ENCODE data around the gene PRKACA. TPM values are rescaled to one million over a fixed set of nuclear protein-coding genes. Genes with fewer than 3 reads are reported as not detected.

Gene PRKACA
- total and polyA plus RNA-seq, 2 experiments from 2014 or later, result 5.3 to 37.4 TPM

GRCh38 chr19:14159059-14159458 is 41.5 kb upstream of the PRKACA start:
- WGBS, 2 experiments (ENCODE audit: low coverage in 1 of 2, low lambda C conversion rate in 2 of 2, missing lambda C conversion rate in 2 of 2), result 62 to 77% methylated on average over 11 to 12 of the region's 12 CpGs
- Histone ChIP-seq H3K9me3 (ENCODE audit: low read depth) (no peaks in the 10 kb centered on the region), H4K20me1 (ENCODE audit: insufficient read depth) (no peaks in the 10 kb centered on the region), H3K36me3 (ENCODE audit: low read depth) (no peaks in the 10 kb centered on the region), H3K4me3 (no peak overlapping the region), H3K4me1 (ENCODE audit: insufficient read depth) (no peaks in the 10 kb centered on the region), H3K27ac (no peak overlapping the region), H3K79me2 (ENCODE audit: insufficient read depth) (no peaks in the 10 kb centered on the region), H2AFZ (no peak overlapping the region), H3K4me2 (ENCODE audit: unreplicated experiment) (no peak overlapping the region), H3F3A (ENCODE audit: insufficient read depth) (no peaks in the 10 kb centered on the region), H3K27me3 (replicated peaks; ENCODE audit: insufficient read depth) (no peaks in the 10 kb centered on the region), H3K9ac (no peak overlapping the region), H3K9me2 (ENCODE audit: insufficient read depth) (no peaks in the 10 kb centered on the region)
- no peak for TF ChIP-seq EZH2 (IDR thresholded peaks at IDR 0.05; ENCODE audit: insufficient read depth, poor library complexity, severe bottlenecking)
- no peak for TF ChIP-seq EZH2phosphoT487 (IDR thresholded peaks at IDR 0.05; ENCODE audit: insufficient read depth, low read depth)
- in situ Hi-C loops (cut with MboI), result no loop called here
- no peak for DNase-seq

GRCh38 chr19:14158276-14159023 is 40.9 kb upstream of the PRKACA start:
- no peak overlapping the region for H3K4me3 ChIP-seq
- no peaks in the 10 kb centered on the region for H3K27me3 ChIP-seq (replicated peaks; ENCODE audit: insufficient read depth)
- H3K36me3 ChIP-seq (ENCODE audit: low read depth), result no peaks in the 10 kb centered on the region
- no peaks in the 10 kb centered on the region for H3K9me2 ChIP-seq (ENCODE audit: insufficient read depth)
- H4K20me1 ChIP-seq (ENCODE audit: insufficient read depth), result no peaks in the 10 kb centered on the region
- in situ Hi-C loops (cut with MboI), result no loop called here
- H3K4me1 ChIP-seq (ENCODE audit: insufficient read depth), result no peaks in the 10 kb centered on the region
- H3K4me2 ChIP-seq (ENCODE audit: unreplicated experiment), result no peak overlapping the region
- TF ChIP-seq EZH2phosphoT487 (IDR thresholded peaks at IDR 0.05; ENCODE audit: insufficient read depth, low read depth), result no peak
- no peak for TF ChIP-seq EZH2 (IDR thresholded peaks at IDR 0.05; ENCODE audit: insufficient read depth, poor library complexity, severe bottlenecking)
- no peak overlapping the region for H3K27ac ChIP-seq
- H3K79me2 ChIP-seq (ENCODE audit: insufficient read depth), result no peaks in the 10 kb centered on the region
- no peaks in the 10 kb centered on the region for H3K9me3 ChIP-seq (ENCODE audit: low read depth)
- H2AFZ ChIP-seq, result no peak overlapping the region
- 95% methylated on average over 14 to 16 of the region's 16 CpGs for WGBS, 2 experiments (ENCODE audit: low coverage in 1 of 2, low lambda C conversion rate in 2 of 2, missing lambda C conversion rate in 2 of 2)
- no peaks in the 10 kb centered on the region for H3F3A ChIP-seq (ENCODE audit: insufficient read depth)
- no peak overlapping the region for H3K9ac ChIP-seq
- DNase-seq, result no peak

GRCh38 chr19:14156971-14157717 is 39.6 kb upstream of the PRKACA start:
- no peak overlapping the region for H3K4me3 ChIP-seq
- H3K4me2 ChIP-seq (ENCODE audit: unreplicated experiment), result no peak overlapping the region
- H3F3A ChIP-seq (ENCODE audit: insufficient read depth), result no peaks in the 10 kb centered on the region
- H3K9ac ChIP-seq, result no peak overlapping the region
- no peak overlapping the region for H2AFZ ChIP-seq
- no peaks in the 10 kb centered on the region for H3K9me3 ChIP-seq (ENCODE audit: low read depth)
- H3K4me1 ChIP-seq (ENCODE audit: insufficient read depth), result no peaks in the 10 kb centered on the region
- H3K27me3 ChIP-seq (replicated peaks; ENCODE audit: insufficient read depth), result no peaks in the 10 kb centered on the region
- in situ Hi-C loops (cut with MboI), result no loop called here
- H3K36me3 ChIP-seq (ENCODE audit: low read depth), result no peaks in the 10 kb centered on the region
- no peak overlapping the region for H3K27ac ChIP-seq
- no peaks in the 10 kb centered on the region for H3K9me2 ChIP-seq (ENCODE audit: insufficient read depth)
- DNase-seq, result no peak
- 87 to 89% methylated on average over 21 to 25 of the region's 26 CpGs for WGBS, 2 experiments (ENCODE audit: low coverage in 1 of 2, low lambda C conversion rate in 2 of 2, missing lambda C conversion rate in 2 of 2)
- no peak for TF ChIP-seq EZH2 (IDR thresholded peaks at IDR 0.05; ENCODE audit: insufficient read depth, poor library complexity, severe bottlenecking)
- no peak for TF ChIP-seq EZH2phosphoT487 (IDR thresholded peaks at IDR 0.05; ENCODE audit: insufficient read depth, low read depth)
- no peaks in the 10 kb centered on the region for H4K20me1 ChIP-seq (ENCODE audit: insufficient read depth)
- no peaks in the 10 kb centered on the region for H3K79me2 ChIP-seq (ENCODE audit: insufficient read depth)

- Histone ChIP-seq H3K9me2 (ENCODE audit: insufficient read depth) (no peaks in the 10 kb centered on the region), H3K79me2 (ENCODE audit: insufficient read depth) (no peaks in the 10 kb centered on the region), H4K20me1 (ENCODE audit: insufficient read depth) (no peaks in the 10 kb centered on the region), H3K27me3 (replicated peaks; ENCODE audit: insufficient read depth) (no peaks in the 10 kb centered on the region), H3K9me3 (ENCODE audit: low read depth) (no peaks in the 10 kb centered on the region), H3K27ac (no peak overlapping the region), H2AFZ (no peak overlapping the region), H3K4me2 (ENCODE audit: unreplicated experiment) (no peak overlapping the region), H3F3A (ENCODE audit: insufficient read depth) (no peaks in the 10 kb centered on the region), H3K4me1 (ENCODE audit: insufficient read depth) (no peaks in the 10 kb centered on the region), H3K9ac (no peak overlapping the region), H3K4me3 (no peak overlapping the region), H3K36me3 (ENCODE audit: low read depth) (no peaks in the 10 kb centered on the region)
- no peak for DNase-seq
- 94 to 95% methylated on average over 11 of the region's 12 CpGs for WGBS, 2 experiments (ENCODE audit: low coverage in 1 of 2, low lambda C conversion rate in 2 of 2, missing lambda C conversion rate in 2 of 2)
- in situ Hi-C loops (cut with MboI), result no loop called here
- TF ChIP-seq EZH2 (IDR thresholded peaks at IDR 0.05; ENCODE audit: insufficient read depth, poor library complexity, severe bottlenecking) (no peak), EZH2phosphoT487 (IDR thresholded peaks at IDR 0.05; ENCODE audit: insufficient read depth, low read depth) (no peak)
Measured at GRCh38 chr19:14156122-14156521, 38.6 kb upstream of the PRKACA start.

Data from GM23248 (cell line).